Upper lobe of right lung (tissue), 1 donor: ENCODE measurements around the gene LTB. TPM values are rescaled to one million over a fixed set of nuclear protein-coding genes. Genes with fewer than 3 reads are reported as not detected.
A peak's percentile ranks its signal among the peaks of the same experiment; 100 is the strongest.

Source experiments
- ATAC-seq: fragments of 200-7000 bp; cut with Tn5 transposase; one replicate; pipeline ENCODE4 v1.9.1; 2020; ENCODE audit warnings: mild to moderate bottlenecking, moderate library complexity
- DNase-seq: peaks from one replicate; pipeline ENCODE4 v3.0.0-alpha.2; 2020
- H3K27ac ChIP-seq: fragments of 200-600 bp; one replicate; pipeline ENCODE4 v1.8.0; 2022
- H3K27me3 ChIP-seq: fragments of 200-600 bp; one replicate; pipeline ENCODE4 v1.8.0; 2022; ENCODE audit warnings: mild to moderate bottlenecking
- H3K36me3 ChIP-seq: fragments of 200-600 bp; one replicate; pipeline ENCODE4 v1.8.0; 2022
- H3K4me1 ChIP-seq: fragments of 200-600 bp; one replicate; pipeline ENCODE4 v1.8.0; 2022
- H3K4me3 ChIP-seq: fragments of 200-600 bp; one replicate; pipeline ENCODE4 v1.8.0; 2022; ENCODE audit warnings: mild to moderate bottlenecking
- H3K9me3 ChIP-seq: fragments of 200-600 bp; one replicate; pipeline ENCODE4 v1.8.0; 2022
- intact Hi-C: fragments of 100-400 bp; cut with DNase I; formaldehyde crosslinking; loops from one replicate; pipeline ENCODE4 v1.11.0; 2022
- total RNA-seq: library from RNA; stranded (reverse); fragmentation: NEBNext Ultra II Directional; extraction: Animal tissue kit (Norgen Biotek cat#: 25700); gene quantifications from one replicate; pipeline ENCODE4 v1.2.1, GENCODE V29; 2021
- TF ChIP-seq, protein P1 (sequence below): fragments of 200-600 bp; IDR thresholded peaks from one replicate; pipeline ENCODE4 v1.8.0; 2022; ENCODE audit warnings: antibody characterized with exemption
- donor health status: DM: no; HTN: yes; CAD: no; lungs with severe emphysema.

The LTB gene
- total RNA-seq, 1 donor from 2014 or later, result 6.2 TPM

DNA sequence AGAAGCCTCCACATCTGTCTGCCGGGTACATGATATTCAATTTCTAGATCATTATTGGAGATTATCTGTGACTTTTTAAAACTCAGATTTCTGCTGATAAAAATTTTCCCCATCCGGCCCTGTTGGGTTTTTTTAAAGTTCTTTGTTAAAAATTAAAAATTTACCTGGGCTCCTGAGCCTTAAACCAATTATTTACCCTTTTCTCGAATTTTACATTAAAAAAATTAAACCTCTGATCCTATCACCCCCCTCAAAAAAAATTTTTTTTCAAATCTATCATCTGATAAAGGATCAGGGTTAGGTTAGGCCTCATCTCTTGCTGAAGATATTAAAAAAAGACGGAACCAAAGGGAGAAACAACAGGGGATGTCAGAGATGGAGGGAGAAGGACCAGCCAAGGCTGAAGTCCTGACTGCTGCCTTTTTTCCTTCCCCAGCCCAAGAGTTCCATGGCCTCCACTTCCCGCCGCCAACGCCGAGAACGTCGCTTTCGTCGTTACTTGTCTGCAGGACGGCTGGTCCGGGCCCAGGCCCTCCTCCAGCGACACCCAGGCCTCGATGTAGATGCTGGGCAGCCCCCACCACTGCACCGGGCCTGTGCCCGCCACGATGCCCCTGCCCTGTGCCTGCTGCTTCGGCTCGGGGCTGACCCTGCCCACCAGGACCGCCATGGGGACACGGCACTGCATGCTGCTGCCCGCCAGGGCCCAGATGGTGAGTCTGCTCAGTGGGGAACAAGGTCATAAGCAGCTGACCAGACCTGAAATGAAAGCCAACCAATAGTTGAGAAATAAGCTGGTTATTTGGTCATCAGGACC is 34.3 kb downstream of the LTB start:
- Histone ChIP-seq H3K27me3 (no peaks in the 10 kb centered on the region), H3K4me3 (peak overlapping the region; percentile 60), H3K27ac (peak overlapping the region; percentile 89), H3K36me3 (peaks cover 25% of the 10 kb centered on the region), H3K4me1 (peaks cover 14% of the 10 kb centered on the region), H3K9me3 (no peaks in the 10 kb centered on the region)
- ATAC-seq (peak; percentile 2), DNase-seq (peak; percentile 72)
- TF ChIP-seq, protein P1, sequence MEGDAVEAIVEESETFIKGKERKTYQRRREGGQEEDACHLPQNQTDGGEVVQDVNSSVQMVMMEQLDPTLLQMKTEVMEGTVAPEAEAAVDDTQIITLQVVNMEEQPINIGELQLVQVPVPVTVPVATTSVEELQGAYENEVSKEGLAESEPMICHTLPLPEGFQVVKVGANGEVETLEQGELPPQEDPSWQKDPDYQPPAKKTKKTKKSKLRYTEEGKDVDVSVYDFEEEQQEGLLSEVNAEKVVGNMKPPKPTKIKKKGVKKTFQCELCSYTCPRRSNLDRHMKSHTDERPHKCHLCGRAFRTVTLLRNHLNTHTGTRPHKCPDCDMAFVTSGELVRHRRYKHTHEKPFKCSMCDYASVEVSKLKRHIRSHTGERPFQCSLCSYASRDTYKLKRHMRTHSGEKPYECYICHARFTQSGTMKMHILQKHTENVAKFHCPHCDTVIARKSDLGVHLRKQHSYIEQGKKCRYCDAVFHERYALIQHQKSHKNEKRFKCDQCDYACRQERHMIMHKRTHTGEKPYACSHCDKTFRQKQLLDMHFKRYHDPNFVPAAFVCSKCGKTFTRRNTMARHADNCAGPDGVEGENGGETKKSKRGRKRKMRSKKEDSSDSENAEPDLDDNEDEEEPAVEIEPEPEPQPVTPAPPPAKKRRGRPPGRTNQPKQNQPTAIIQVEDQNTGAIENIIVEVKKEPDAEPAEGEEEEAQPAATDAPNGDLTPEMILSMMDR, result no peak
- intact Hi-C loops, result loop anchor here (5.0 kb wide), 1 partner anchor 49 kb away; no protein-coding TSS in a partner anchor

DNA sequence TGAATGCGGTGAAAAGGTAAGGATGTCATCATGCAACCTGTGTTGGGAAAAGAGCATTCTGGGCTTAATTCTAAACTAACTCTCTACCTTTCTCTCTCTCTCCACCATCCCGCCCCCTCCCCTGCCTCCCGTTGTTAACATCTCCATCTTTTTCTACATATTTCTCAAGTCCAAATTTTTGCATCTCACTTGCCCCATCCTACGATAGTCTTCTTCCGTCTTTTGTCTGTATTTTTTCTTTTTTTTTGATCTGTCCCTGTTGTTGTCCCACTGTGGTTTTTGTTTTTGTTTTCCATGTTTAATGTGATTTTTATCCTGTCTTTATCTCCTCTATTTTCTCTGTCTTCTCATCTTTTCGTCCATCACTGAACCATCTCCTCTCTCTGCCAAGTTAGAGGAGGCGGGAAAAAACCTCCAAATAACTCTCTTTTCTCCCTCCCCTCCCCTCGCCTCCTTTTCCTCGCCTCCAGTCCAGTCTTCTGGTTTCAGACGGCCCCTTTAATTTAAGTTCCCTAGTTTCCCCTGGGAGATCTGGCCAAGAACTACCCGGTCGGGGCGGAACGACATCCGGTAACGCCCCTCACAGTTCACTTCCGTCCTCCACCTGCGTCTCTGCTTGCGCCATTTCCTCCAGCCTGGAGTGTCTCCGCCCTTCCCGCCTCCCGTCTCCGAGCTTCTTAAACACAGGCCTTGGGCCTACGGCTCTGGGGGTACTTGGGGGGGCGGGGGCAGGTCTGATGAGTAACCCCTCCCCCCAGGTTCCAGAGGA is 35.1 kb downstream of the LTB start, which contains the start of gene NFKBIL1:
Gene NFKBIL1 (plus strand): TSS at position 651 of the 769 bp plus-strand sequence. CDS start 87 bp downstream, at position 738.
- intact Hi-C loops, result loop anchor here (5.0 kb wide), 1 partner anchor 50 kb away; no protein-coding TSS in a partner anchor
- ATAC-seq, result peak; percentile 96
- Histone ChIP-seq H3K36me3 (peaks cover 25% of the 10 kb centered on the region), H3K4me1 (peaks cover 18% of the 10 kb centered on the region), H3K27ac (peak within 1 kb of the TSS; percentile 89), H3K27me3 (no peaks in the 10 kb centered on the region), H3K4me3 (peak within 1 kb of the TSS; percentile 60), H3K9me3 (no peaks in the 10 kb centered on the region)
- DNase-seq, result peak; percentile 95
- TF ChIP-seq, protein P1, result no peak

DNA sequence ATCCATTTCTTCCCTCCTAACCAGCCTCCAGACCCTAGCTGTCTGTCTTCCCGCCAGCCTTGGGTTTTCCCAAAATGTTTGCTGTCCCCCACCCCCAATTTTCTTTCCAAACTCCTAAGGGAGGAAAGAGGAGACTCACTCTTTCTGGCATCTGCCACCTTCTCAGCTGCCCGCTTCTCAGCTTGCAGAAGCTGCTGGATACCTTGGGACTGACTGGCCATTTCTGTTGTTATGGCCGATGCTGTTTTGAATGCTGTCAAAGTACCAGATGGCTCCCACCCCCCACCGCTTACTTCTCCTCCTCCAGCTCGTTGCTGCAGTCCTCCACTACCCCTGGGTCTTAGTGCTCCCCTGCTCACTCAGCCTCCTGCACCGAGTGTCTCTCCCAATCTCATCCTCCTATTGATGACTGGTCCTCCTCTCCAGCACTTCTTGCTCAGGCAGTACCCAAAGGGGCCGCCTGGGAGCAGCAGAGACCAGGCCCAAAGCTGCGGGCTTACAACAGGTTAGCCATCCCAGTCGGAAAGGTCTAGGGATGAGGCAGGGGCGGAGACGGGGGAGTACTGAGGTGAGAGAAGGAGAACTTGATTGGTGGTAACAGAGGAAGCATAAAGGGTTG is 35.8 kb downstream of the LTB start, which contains the start of gene ATP6V1G2:
Gene ATP6V1G2 (minus strand): TSS at position 270 of the 619 bp plus-strand sequence. CDS start 49 bp downstream, at position 221.
- TF ChIP-seq, protein P1, result peak; percentile 91
- ATAC-seq (peak; percentile 83), DNase-seq (peak; percentile 92)
- intact Hi-C loops, result loop anchor here (5.0 kb wide), 1 partner anchor 51 kb away; no protein-coding TSS in a partner anchor
- Histone ChIP-seq H3K36me3 (peaks cover 25% of the 10 kb centered on the region), H3K4me3 (peak within 1 kb of the TSS; percentile 60), H3K27ac (peak within 1 kb of the TSS; percentile 89), H3K4me1 (peaks cover 18% of the 10 kb centered on the region), H3K9me3 (no peaks in the 10 kb centered on the region), H3K27me3 (no peaks in the 10 kb centered on the region)

DNA sequence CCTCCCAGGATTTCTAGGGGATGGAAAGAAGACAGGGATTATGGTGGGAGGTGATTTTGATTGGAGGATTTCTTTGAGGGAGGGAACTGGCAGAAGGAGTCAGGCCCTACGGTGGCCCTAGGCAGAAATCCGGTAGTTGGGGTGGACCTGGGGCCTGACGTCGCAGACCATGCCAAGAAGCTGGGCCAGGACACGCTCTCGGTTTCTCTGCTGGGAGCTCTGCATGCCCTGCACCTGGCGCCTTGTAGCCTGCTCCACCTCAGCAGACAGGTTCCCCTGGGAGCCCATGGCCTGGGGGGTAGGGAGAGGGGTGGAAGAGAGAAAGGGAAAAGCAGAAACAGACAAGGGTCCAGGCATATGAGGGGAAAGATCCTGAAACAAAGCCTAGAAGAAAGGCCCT is 36.9 kb downstream of the LTB start:
- Histone ChIP-seq H3K9me3 (no peaks in the 10 kb centered on the region), H3K36me3 (peaks cover 19% of the 10 kb centered on the region), H3K27ac (no peak overlapping the region), H3K27me3 (no peaks in the 10 kb centered on the region), H3K4me3 (no peak overlapping the region), H3K4me1 (peaks cover 22% of the 10 kb centered on the region)
- TF ChIP-seq, protein P1, result no peak
- ATAC-seq (no peak), DNase-seq (no peak)
- intact Hi-C loops, result loop anchor here (5.0 kb wide), 1 partner anchor 52 kb away; no protein-coding TSS in a partner anchor

DNA sequence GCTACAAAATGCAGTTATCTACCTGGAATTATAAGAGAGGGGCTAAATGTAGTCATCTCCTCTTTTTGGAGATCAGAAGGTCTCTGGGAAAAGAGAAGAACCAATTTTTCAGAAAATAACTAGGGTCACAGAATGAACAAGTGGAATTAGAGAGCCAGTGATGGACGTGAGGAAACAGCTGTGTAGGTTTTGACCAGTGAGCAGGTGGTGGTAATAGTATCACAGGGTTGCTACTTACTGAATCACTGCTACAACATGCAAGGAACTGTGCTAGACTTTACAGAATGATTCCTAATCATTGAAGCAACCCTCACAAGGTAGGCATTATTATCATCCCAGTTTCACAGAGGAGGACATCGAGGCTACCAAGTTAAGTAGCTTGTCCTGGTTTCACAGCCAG is 37.5 kb downstream of the LTB start:
- Histone ChIP-seq H3K36me3 (peaks cover 20% of the 10 kb centered on the region), H3K27ac (no peak overlapping the region), H3K27me3 (no peaks in the 10 kb centered on the region), H3K4me3 (no peak overlapping the region), H3K4me1 (peaks cover 28% of the 10 kb centered on the region), H3K9me3 (no peaks in the 10 kb centered on the region)
- ATAC-seq (no peak), DNase-seq (no peak)
- intact Hi-C loops, result loop anchor here (5.0 kb wide), 1 partner anchor 53 kb away; no protein-coding TSS in a partner anchor
- TF ChIP-seq, protein P1, result no peak
